Stimulated activated CD8-positive, alpha-beta memory T cell treated with anti-CD3 and anti-CD28 coated beads, Interleukin-4, amount 100 ng/mL, for 24 hours (primary cell): Measurements from ENCODE around the gene HSF2.

ENCODE experiments used
- DNase-seq: peaks from one replicate; pipeline ENCODE4 v3.0.0-alpha.2; 2020; ENCODE audit warnings: low read depth

HSF2 gene

GRCh38 chr6:122399348-122400120 lies at the start of gene HSF2:
TSS of gene HSF2 (plus strand) at chr6:122399652. CDS start at chr6:122399738, 86 bp downstream.
- peak; percentile 89 for DNase-seq

GRCh38 chr6:122352981-122353664 lies 46.3 kb upstream of the HSF2 start:
- no peak for DNase-seq

- DNase-seq, result no peak
These were observed 38.6 kb upstream of the HSF2 start for GRCh38 chr6:122360809-122361208.

GRCh38 chr6:122361314-122361979 lies 38.0 kb upstream of the HSF2 start:
- DNase-seq, result no peak

- no peak for DNase-seq
These were observed 35.5 kb upstream of the HSF2 start for GRCh38 chr6:122363769-122364483.

- DNase-seq, result no peak
These were observed 33.6 kb upstream of the HSF2 start for GRCh38 chr6:122365775-122366403.

GRCh38 chr6:122367171-122367570 lies 32.3 kb upstream of the HSF2 start:
- no peak for DNase-seq

GRCh38 chr6:122369536-122369935 lies 29.9 kb upstream of the HSF2 start:
- no peak for DNase-seq

- DNase-seq, result no peak
These were observed 26.8 kb upstream of the HSF2 start for GRCh38 chr6:122372647-122373046.

GRCh38 chr6:122374307-122374706 lies 25.1 kb upstream of the HSF2 start:
- DNase-seq, result no peak

GRCh38 chr6:122376246-122376645 lies 23.2 kb upstream of the HSF2 start:
- no peak for DNase-seq

GRCh38 chr6:122381494-122382265 lies 17.8 kb upstream of the HSF2 start:
- DNase-seq, result peak; percentile 22

GRCh38 chr6:122385857-122386612 lies 13.4 kb upstream of the HSF2 start:
- DNase-seq, result no peak

- no peak for DNase-seq
These were observed 10.5 kb upstream of the HSF2 start for GRCh38 chr6:122388945-122389344.

- no peak for DNase-seq
These were observed 9.6 kb upstream of the HSF2 start for GRCh38 chr6:122389704-122390372.

GRCh38 chr6:122392564-122393350 lies 6.7 kb upstream of the HSF2 start:
- DNase-seq, result no peak

GRCh38 chr6:122393351-122393896 lies 6.0 kb upstream of the HSF2 start:
- DNase-seq, result no peak

- no peak for DNase-seq
These were observed 5.4 kb upstream of the HSF2 start for GRCh38 chr6:122394016-122394415.

GRCh38 chr6:122399055-122399347 lies 451 bp upstream of the HSF2 start:
- DNase-seq, result no peak
